AG08396 (cell line): ENCODE data around the gene RBM38.

ENCODE experiments used
- DNase-seq: peaks from one replicate; pipeline ENCODE4 v3.0.0; 2012; ENCODE audit warnings: low spot score, mixed read lengths

The RBM38 gene

GRCh38 chr20:57374931-57375651, 16.1 kb upstream of the RBM38 start:
- DNase-seq, result no peak

GRCh38 chr20:57375652-57376230, 15.5 kb upstream of the RBM38 start:
- DNase-seq, result no peak

- DNase-seq, result no peak
Observed at GRCh38 chr20:57377350-57377749, 13.8 kb upstream of the RBM38 start.

GRCh38 chr20:57378107-57378506, 13.1 kb upstream of the RBM38 start:
- no peak for DNase-seq

GRCh38 chr20:57378646-57379262, 12.4 kb upstream of the RBM38 start:
- DNase-seq, result no peak

- no peak for DNase-seq
Observed at GRCh38 chr20:57379263-57379647, 11.9 kb upstream of the RBM38 start.

- DNase-seq, result no peak
Observed at GRCh38 chr20:57380081-57380750, 11.0 kb upstream of the RBM38 start.

- peak; percentile 89 for DNase-seq
Observed at GRCh38 chr20:57381596-57382503, 9.3 kb upstream of the RBM38 start.

GRCh38 chr20:57382516-57382915, 8.7 kb upstream of the RBM38 start:
- no peak for DNase-seq

- DNase-seq, result no peak
Observed at GRCh38 chr20:57383447-57384347, 7.5 kb upstream of the RBM38 start.

- no peak for DNase-seq
Observed at GRCh38 chr20:57384486-57384885, 6.7 kb upstream of the RBM38 start.

GRCh38 chr20:57384953-57385761, 6.0 kb upstream of the RBM38 start:
- no peak for DNase-seq

- DNase-seq, result no peak
Observed at GRCh38 chr20:57385940-57386339, 5.3 kb upstream of the RBM38 start.

GRCh38 chr20:57386762-57387161, 4.4 kb upstream of the RBM38 start:
- no peak for DNase-seq

GRCh38 chr20:57387463-57387862, 3.7 kb upstream of the RBM38 start:
- DNase-seq, result no peak

GRCh38 chr20:57387945-57388371, 3.2 kb upstream of the RBM38 start:
- no peak for DNase-seq

GRCh38 chr20:57388953-57389694, 2.1 kb upstream of the RBM38 start:
- DNase-seq, result peak; percentile 74

- DNase-seq, result no peak
Observed at GRCh38 chr20:57389695-57390603, 1.2 kb upstream of the RBM38 start.
